GM23338 (cell line): ENCODE results near the gene GPR87. TPM values are rescaled to one million over a fixed set of nuclear protein-coding genes. Genes with fewer than 3 reads are reported as not detected.

Source experiments
- ATAC-seq: fragments of 200-7000 bp; cut with Tn5 transposase; 3 replicates; pipeline ENCODE4 v1.9.1; 2020
- DNase-seq: peaks from one replicate; pipeline ENCODE4 v3.0.0-alpha.2; 2015; ENCODE audit warnings: low spot score
- H2AFZ ChIP-seq: fragments of 200-600 bp; sonication (generic); 2 replicates; pipeline ENCODE4 v1.8.0; 2016; ENCODE audit warnings: antibody characterized with exemption, mild to moderate bottlenecking, moderate library complexity
- H3F3A ChIP-seq: fragments of 200-600 bp; sonication (generic); replicated peaks from 2 replicates; pipeline ENCODE4 v1.8.0; 2017; ENCODE audit warnings: antibody characterized with exemption, mixed run types, low read depth
- H3K27ac ChIP-seq: fragments of 200-600 bp; sonication (generic); 2 replicates; pipeline ENCODE4 v1.6.1; 2016; ENCODE audit warnings: low read depth
- H3K27me3 ChIP-seq: fragments of 200-600 bp; sonication (generic); 2 replicates; pipeline ENCODE4 v1.8.0; 2016; ENCODE audit warnings: mild to moderate bottlenecking, mixed run types, moderate library complexity; ENCODE audit not compliant: insufficient read depth
- H3K36me3 ChIP-seq: fragments of 200-600 bp; sonication (generic); 2 replicates; pipeline ENCODE4 v1.8.0; 2016; ENCODE audit warnings: mild to moderate bottlenecking; ENCODE audit not compliant: insufficient read depth
- H3K4me1 ChIP-seq: fragments of 200-600 bp; sonication (generic); 2 replicates; pipeline ENCODE4 v1.8.0; 2016; ENCODE audit warnings: mild to moderate bottlenecking, moderate library complexity; ENCODE audit not compliant: insufficient read depth
- H3K4me2 ChIP-seq: fragments of 200-600 bp; sonication (generic); 2 replicates; pipeline ENCODE4 v1.7.1; 2017; ENCODE audit warnings: mixed run types
- H3K4me3 ChIP-seq: fragments of 200-600 bp; sonication (generic); 2 replicates; pipeline ENCODE4 v1.6.1; 2016; ENCODE audit warnings: mixed run types
- H3K79me2 ChIP-seq: fragments of 200-600 bp; sonication (generic); replicated peaks from 2 replicates; pipeline ENCODE4 v1.8.0; 2017; ENCODE audit warnings: mild to moderate bottlenecking; ENCODE audit not compliant: insufficient read depth
- H3K9me2 ChIP-seq: fragments of 200-600 bp; sonication (generic); 2 replicates; pipeline ENCODE4 v1.8.0; 2017; ENCODE audit not compliant: insufficient read depth
- H4K20me1 ChIP-seq: fragments of 200-600 bp; sonication (generic); replicated peaks from 2 replicates; pipeline ENCODE4 v1.8.0; 2017; ENCODE audit warnings: mild to moderate bottlenecking; ENCODE audit not compliant: insufficient read depth
- H3K27ac Mint-ChIP-seq: 2 replicates; pipeline ENCODE4 v1.8.0; 2020; ENCODE audit warnings: inconsistent platforms, mild to moderate bottlenecking, moderate library complexity, mixed read lengths
- H3K27me3 Mint-ChIP-seq: 3 replicates; pipeline ENCODE4 v1.8.0; 2022; ENCODE audit warnings: low read depth, mild to moderate bottlenecking, moderate library complexity, mixed read lengths, inconsistent platforms; ENCODE audit not compliant: insufficient read depth, poor library complexity
- H3K36me3 Mint-ChIP-seq: 3 replicates; pipeline ENCODE4 v1.8.0; 2021; ENCODE audit warnings: low read depth, mild to moderate bottlenecking, inconsistent platforms, moderate library complexity, mixed read lengths
- H3K4me1 Mint-ChIP-seq: 3 replicates; pipeline ENCODE4 v1.8.0; 2020; ENCODE audit warnings: mild to moderate bottlenecking, inconsistent platforms, mixed read lengths
- H3K4me3 Mint-ChIP-seq: 3 replicates; pipeline ENCODE4 v1.8.0; 2021; ENCODE audit warnings: moderate library complexity, mild to moderate bottlenecking, inconsistent platforms, mixed read lengths
- H3K9me3 Mint-ChIP-seq: 3 replicates; pipeline ENCODE4 v1.8.0; 2020; ENCODE audit warnings: moderate library complexity, mild to moderate bottlenecking, inconsistent platforms, mixed read lengths
- CREB1 ChIP-seq: fragments of 250-450 bp; sonication (Bioruptor Pico); IDR thresholded peaks from 2 replicates; pipeline ENCODE4 v1.5.0; 2020; ENCODE audit warnings: low read depth, mild to moderate bottlenecking, moderate library complexity
- CTCF ChIP-seq, 2 experiments: fragments of 200-600 bp in 1 of 2; sonication (generic) in 1 of 2; conservative IDR thresholded peaks; 2 replicates each; pipeline versions ENCODE4 v1.5.1 to v1.6.1; 2016 to 2017; ENCODE audit warnings: antibody characterized with exemption in 2 of 2, low read depth in 2 of 2, mild to moderate bottlenecking in 2 of 2, moderate library complexity in 1 of 2
- ETS1 ChIP-seq: IDR thresholded peaks from 2 replicates; pipeline ENCODE4 v1.6.1; 2016; ENCODE audit warnings: antibody characterized with exemption
- EZH2 ChIP-seq: fragments of 200-600 bp; sonication (generic); IDR thresholded peaks from one replicate; pipeline ENCODE4 v1.8.0; 2017; ENCODE audit warnings: antibody characterized with exemption, mild to moderate bottlenecking, low read depth; ENCODE audit not compliant: unreplicated experiment
- EZH2phosphoT487 ChIP-seq: fragments of 200-600 bp; sonication (generic); IDR thresholded peaks from one replicate; pipeline ENCODE4 v1.8.1; 2018; ENCODE audit warnings: antibody characterized with exemption; ENCODE audit not compliant: unreplicated experiment
- JUNB ChIP-seq: IDR thresholded peaks from one replicate; pipeline ENCODE4 v1.6.1; 2016; ENCODE audit warnings: antibody characterized with exemption; ENCODE audit not compliant: unreplicated experiment
- NANOG ChIP-seq: IDR thresholded peaks from 2 replicates; pipeline ENCODE4 v1.6.1; 2016; ENCODE audit warnings: antibody characterized with exemption, borderline replicate concordance
- POLR2AphosphoS5 ChIP-seq: IDR thresholded peaks from 2 replicates; pipeline ENCODE4 v1.6.1; 2016; ENCODE audit warnings: antibody characterized with exemption, low read depth
- REST ChIP-seq: IDR thresholded peaks from one replicate; pipeline ENCODE4 v1.6.1; 2018; ENCODE audit warnings: antibody characterized with exemption; ENCODE audit not compliant: unreplicated experiment
- STAT1 ChIP-seq: IDR thresholded peaks from one replicate; pipeline ENCODE4 v1.6.1; 2016; ENCODE audit warnings: antibody characterized with exemption; ENCODE audit not compliant: unreplicated experiment
- ZNF114 ChIP-seq: fragments of 250-450 bp; sonication (Bioruptor Pico); IDR thresholded peaks from 2 replicates; pipeline ENCODE4 v1.5.0; 2020; ENCODE audit warnings: mild to moderate bottlenecking, moderate library complexity
- ZNF331 ChIP-seq: fragments of 250-450 bp; sonication (Bioruptor Pico); IDR thresholded peaks from 2 replicates; pipeline ENCODE4 v1.5.0; 2020; ENCODE audit warnings: low read depth, mild to moderate bottlenecking, moderate library complexity
- ZNF462 ChIP-seq: fragments of 250-450 bp; sonication (Bioruptor Pico); IDR thresholded peaks from 2 replicates; pipeline ENCODE4 v1.5.0; 2020; ENCODE audit warnings: mild to moderate bottlenecking, moderate library complexity
- polyA plus RNA-seq: library from polyadenylated mRNA; unstranded; fragments of >200 nt; fragmentation: Nextera tagmentation; extraction: Ambion mirVana; gene quantifications from 2 replicates; pipeline ENCODE4 v1.2.1, GENCODE V29; 2016
- total RNA-seq: library from RNA; depleted of rRNA; stranded (reverse); fragments of >200 nt; shearing (Covaris generic); gene quantifications from 2 replicates; pipeline ENCODE4 v1.2.3, GENCODE V29; 2014

GPR87 gene
- total and polyA plus RNA-seq, 2 experiments from 2014 or later = 0.21 TPM; not detected in 1

- Mint-ChIP-seq H3K4me3 (no peak overlapping the region), H3K36me3 (peaks cover 4% of the 10 kb centered on the region; the same call in 1 of the 3 replicates), H3K27me3 (no peaks in the 10 kb centered on the region), H3K27ac (no peak overlapping the region), H3K4me1 (peaks cover 38% of the 10 kb centered on the region), H3K9me3 (no peaks in the 10 kb centered on the region)
- Histone ChIP-seq H3K4me3 (no peak overlapping the region), H3F3A (no peaks in the 10 kb centered on the region), H4K20me1 (no peaks in the 10 kb centered on the region), H3K27ac (no peak overlapping the region), H3K27me3 (no peaks in the 10 kb centered on the region), H2AFZ (no peak overlapping the region), H3K36me3 (no peaks in the 10 kb centered on the region), H3K4me2 (no peak overlapping the region), H3K9me2 (peaks cover 3% of the 10 kb centered on the region; the same call in 1 of the 2 replicates), H3K4me1 (peaks cover 33% of the 10 kb centered on the region), H3K79me2 (no peaks in the 10 kb centered on the region)
- TF ChIP-seq EZH2phosphoT487 (no peak), REST (no peak), CTCF (conservative IDR thresholded peaks at IDR 0.05; ENCODE audit: low read depth in 2 of 2) (no peak), JUNB (no peak), EZH2 (no peak), STAT1 (no peak), ZNF331 (CRISPR knock-in tag) (no peak), ETS1 (no peak), NANOG (no peak), ZNF462 (CRISPR knock-in tag) (no peak), CREB1 (CRISPR knock-in tag) (no peak), ZNF114 (CRISPR knock-in tag) (no peak), POLR2AphosphoS5 (no peak)
- ATAC-seq = no peak
- no peak for DNase-seq
Measured at GRCh38 chr3:151318991-151319390, 2.4 kb upstream of the GPR87 start.
